ENCODE data around the gene LYPD6B. TPM values are rescaled to one million over a fixed set of nuclear protein-coding genes. Genes with fewer than 3 reads are reported as not detected.

The LYPD6B gene
- total RNA-seq, 1 donor from 2014 or later = not detected

- no peak for DNase-seq (ENCODE audit: low spot score)
These were observed 28.7 kb upstream of the LYPD6B start for GRCh38 chr2:149009576-149010461.

- no peak for DNase-seq (ENCODE audit: low spot score)
These were observed 26.0 kb upstream of the LYPD6B start for GRCh38 chr2:149012545-149012944.

- DNase-seq (ENCODE audit: low spot score) = no peak
These were observed 23.0 kb upstream of the LYPD6B start for GRCh38 chr2:149015501-149015900.

GRCh38 chr2:149015926-149016563, 22.5 kb upstream of the LYPD6B start:
- no peak for DNase-seq (ENCODE audit: low spot score)

GRCh38 chr2:149017116-149017985, 21.1 kb upstream of the LYPD6B start:
- DNase-seq (ENCODE audit: low spot score) = no peak

GRCh38 chr2:149018981-149019380, 19.5 kb upstream of the LYPD6B start:
- DNase-seq (ENCODE audit: low spot score) = no peak

GRCh38 chr2:149019768-149020167, 18.7 kb upstream of the LYPD6B start:
- no peak for DNase-seq (ENCODE audit: low spot score)

- no peak for DNase-seq (ENCODE audit: low spot score)
These were observed 18.1 kb upstream of the LYPD6B start for GRCh38 chr2:149020432-149020851.

GRCh38 chr2:149021271-149021719, 17.2 kb upstream of the LYPD6B start:
- no peak for DNase-seq (ENCODE audit: low spot score)

GRCh38 chr2:149021761-149022160, 16.7 kb upstream of the LYPD6B start:
- DNase-seq (ENCODE audit: low spot score) = no peak

- no peak for DNase-seq (ENCODE audit: low spot score)
These were observed 15.4 kb upstream of the LYPD6B start for GRCh38 chr2:149023091-149023490.

GRCh38 chr2:149027590-149028250, 10.8 kb upstream of the LYPD6B start:
- no peak for DNase-seq (ENCODE audit: low spot score)

- DNase-seq (ENCODE audit: low spot score) = no peak
These were observed 10.1 kb upstream of the LYPD6B start for GRCh38 chr2:149028377-149028776.

GRCh38 chr2:149028891-149029290, 9.6 kb upstream of the LYPD6B start:
- DNase-seq (ENCODE audit: low spot score) = no peak

GRCh38 chr2:149029307-149029965, 9.1 kb upstream of the LYPD6B start:
- DNase-seq (ENCODE audit: low spot score) = no peak

GRCh38 chr2:149031396-149031795, 7.1 kb upstream of the LYPD6B start:
- DNase-seq (ENCODE audit: low spot score) = no peak

- DNase-seq (ENCODE audit: low spot score) = no peak
These were observed 4.8 kb upstream of the LYPD6B start for GRCh38 chr2:149033716-149034115.

GRCh38 chr2:149034406-149034805, 4.1 kb upstream of the LYPD6B start:
- no peak for DNase-seq (ENCODE audit: low spot score)

GRCh38 chr2:149036507-149037293, 1.8 kb upstream of the LYPD6B start:
- DNase-seq (ENCODE audit: low spot score) = no peak

- DNase-seq (ENCODE audit: low spot score) = no peak
These were observed 648 bp upstream of the LYPD6B start for GRCh38 chr2:149037851-149038250.
